K562 (cell line): ENCODE results near the gene CTSF.
"Not testable (repeated sequence)": the region's sequence is repeated elsewhere in the genome, so short reads cannot be mapped to it uniquely, and the experiment has no call there.

Experiments used
- CBX8 ChIP-seq: fragments of 200-600 bp; sonication (generic); IDR thresholded peaks from 2 replicates; pipeline ENCODE4 v1.6.1; 2012; ENCODE audit warnings: borderline replicate concordance, mixed run types, low read depth, mild to moderate bottlenecking, moderate library complexity, mixed read lengths, low read length, control low read depth, inconsistent platforms; ENCODE audit not compliant: poor library complexity, severe bottlenecking; ENCODE audit errors: extremely low read depth
- CTBP1 ChIP-seq: fragments of 450-650 bp; IDR thresholded peaks from 2 replicates; pipeline ENCODE4 v1.6.1; 2016; ENCODE audit warnings: borderline replicate concordance
- CTCF ChIP-seq, 3 experiments: IDR thresholded peaks in 2 of 3; conservative IDR thresholded peaks in 1 of 3; 2 replicates each; pipeline ENCODE4 v1.5.1; 2011 to 2012; ENCODE audit warnings: low read length in 3 of 3, mild to moderate bottlenecking in 3 of 3, control low read depth in 2 of 3, improper control_type of control experiment in 1 of 3, inconsistent platforms in 1 of 3, low read depth in 1 of 3, mixed read lengths in 1 of 3, moderate library complexity in 1 of 3; ENCODE audit not compliant: insufficient read depth in 2 of 3
- ERF ChIP-seq: fragments of 450-650 bp; formaldehyde crosslinking; IDR thresholded peaks from 2 replicates; pipeline ENCODE4 v1.4.0; 2020; ENCODE audit warnings: mild to moderate bottlenecking, mixed read lengths
- ESRRA ChIP-seq: fragments of 450-650 bp; IDR thresholded peaks from 2 replicates; pipeline ENCODE4 v1.6.1; 2014; ENCODE audit warnings: low read depth, mild to moderate bottlenecking, moderate library complexity, borderline replicate concordance
- JUNB ChIP-seq: fragments of 450-650 bp; formaldehyde crosslinking; conservative IDR thresholded peaks from 2 replicates; pipeline ENCODE4 v1.4.0; 2020; ENCODE audit warnings: mild to moderate bottlenecking
- POLR2AphosphoS5 ChIP-seq: IDR thresholded peaks from 2 replicates; pipeline ENCODE4 v1.6.1; 2011; ENCODE audit warnings: mild to moderate bottlenecking, low read depth, low read length, moderate library complexity; ENCODE audit not compliant: control insufficient read depth, insufficient read depth
- PYGO2 ChIP-seq: fragments of 450-650 bp; IDR thresholded peaks from 2 replicates; pipeline ENCODE4 v1.6.1; 2016; ENCODE audit warnings: mild to moderate bottlenecking, missing genetic modification characterization, moderate library complexity, missing compliant biosample characterization
- RFX5 ChIP-seq: IDR thresholded peaks from 2 replicates; pipeline ENCODE4 v1.6.1; 2011; ENCODE audit warnings: low read depth, mild to moderate bottlenecking, improper control_type of control experiment, low read length
- TAF1 ChIP-seq: IDR thresholded peaks from 2 replicates; pipeline ENCODE4 v1.6.1; 2011; ENCODE audit warnings: mild to moderate bottlenecking, low read length, moderate library complexity; ENCODE audit not compliant: insufficient read depth, control insufficient read depth, severe bottlenecking; ENCODE audit errors: extremely low read depth
- TARDBP ChIP-seq: fragments of 450-650 bp; IDR thresholded peaks from 2 replicates; pipeline ENCODE4 v1.6.1; 2016
- TCF7L2 ChIP-seq: fragments of 150-350 bp; IDR thresholded peaks from 2 replicates; pipeline ENCODE4 v1.6.1; 2016; ENCODE audit warnings: low read depth, mild to moderate bottlenecking, low read length, moderate library complexity
- ZNF24 ChIP-seq: fragments of 450-650 bp; IDR thresholded peaks from 2 replicates; pipeline ENCODE4 v1.6.1; 2016
- TF ChIP-seq, protein P1 (sequence below): fragments of 450-650 bp; IDR thresholded peaks from 2 replicates; pipeline ENCODE4 v1.6.1; 2016; ENCODE audit warnings: missing biosample characterization, missing genetic modification characterization

DNA sequence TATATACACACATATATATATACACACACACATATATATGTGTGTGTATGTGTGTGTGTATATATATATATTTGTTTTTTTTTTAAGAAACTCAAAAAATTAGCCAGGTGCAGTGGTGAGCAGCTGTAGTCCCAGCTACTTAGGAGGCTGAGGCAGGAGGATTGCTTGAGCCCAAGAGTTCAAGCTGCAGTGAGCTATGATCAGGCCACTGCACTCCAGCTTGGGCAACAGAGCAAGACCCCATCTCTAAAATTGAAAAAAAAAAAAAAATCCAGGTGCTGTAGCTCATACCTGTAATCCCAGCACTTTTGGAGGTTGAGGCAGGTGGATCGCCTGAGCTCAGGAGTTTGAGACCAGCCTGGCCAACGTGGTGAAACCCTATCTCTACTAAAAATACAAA is 20.9 kb upstream of the CTSF start:
- TF ChIP-seq ERF (CRISPR knock-in tag); CBX8; ESRRA; RFX5; CTBP1; TARDBP; JUNB; TCF7L2; TAF1; PYGO2 (tag); CTCF (IDR thresholded peaks at IDR 0.05 in 2 of 3, conservative IDR thresholded peaks at IDR 0.05 in 1 of 3; ENCODE audit: insufficient read depth in 2 of 3, low read depth in 1 of 3, low read length in 3 of 3); ZNF24; POLR2AphosphoS5: not testable (repeated sequence)
- TF ChIP-seq, protein P1, sequence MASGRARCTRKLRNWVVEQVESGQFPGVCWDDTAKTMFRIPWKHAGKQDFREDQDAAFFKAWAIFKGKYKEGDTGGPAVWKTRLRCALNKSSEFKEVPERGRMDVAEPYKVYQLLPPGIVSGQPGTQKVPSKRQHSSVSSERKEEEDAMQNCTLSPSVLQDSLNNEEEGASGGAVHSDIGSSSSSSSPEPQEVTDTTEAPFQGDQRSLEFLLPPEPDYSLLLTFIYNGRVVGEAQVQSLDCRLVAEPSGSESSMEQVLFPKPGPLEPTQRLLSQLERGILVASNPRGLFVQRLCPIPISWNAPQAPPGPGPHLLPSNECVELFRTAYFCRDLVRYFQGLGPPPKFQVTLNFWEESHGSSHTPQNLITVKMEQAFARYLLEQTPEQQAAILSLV (tag): not testable (repeated sequence)
